Left kidney (tissue), 8 donors: ENCODE results near the gene FOXJ3. TPM values are rescaled to one million over a fixed set of nuclear protein-coding genes. Genes with fewer than 3 reads are reported as not detected.

Experiments used
- DNase-seq: peaks from one replicate; pipeline ENCODE4 v3.0.0-alpha.2; 2013
- long read RNA-seq, 8 donors: transcript quantifications; one replicate each; lab custom pipeline, GENCODE V29; 2026
- polyA plus RNA-seq: library from polyadenylated mRNA; unstranded; fragments of 120-200 nt; gene quantifications from one replicate; pipeline ENCODE4 v1.2.1, GENCODE V29; 2013; ENCODE audit not compliant: insufficient read length

Gene FOXJ3
- polyA plus RNA-seq = 58.1 TPM
- long read RNA-seq, donor 1, full-length matches to known transcripts = 7 of 29 reads
- long read RNA-seq, donor 1, partial matches to known transcripts = 22 of 29 reads
- long read RNA-seq, donor 1, other reads (novel, unspliced or antisense) = 0 of 29 reads
- long read RNA-seq, donor 2, full-length matches to known transcripts = 7 of 26 reads
- long read RNA-seq, donor 2, partial matches to known transcripts = 19 of 26 reads
- long read RNA-seq, donor 2, other reads (novel, unspliced or antisense) = 0 of 26 reads
- long read RNA-seq, donor 3, full-length matches to known transcripts = 2 of 8 reads
- long read RNA-seq, donor 3, partial matches to known transcripts = 6 of 8 reads
- long read RNA-seq, donor 3, other reads (novel, unspliced or antisense) = 0 of 8 reads
- long read RNA-seq, donor 4, partial matches to known transcripts = 0 of 1 reads
- long read RNA-seq, donor 4, other reads (novel, unspliced or antisense) = 0 of 1 reads
- long read RNA-seq, donor 5, full-length matches to known transcripts = 5 of 11 reads
- long read RNA-seq, donor 5, partial matches to known transcripts = 6 of 11 reads
- long read RNA-seq, donor 5, other reads (novel, unspliced or antisense) = 0 of 11 reads
- long read RNA-seq, donor 6, full-length matches to known transcripts = 5 of 16 reads
- long read RNA-seq, donor 6, partial matches to known transcripts = 11 of 16 reads
- long read RNA-seq, donor 6, other reads (novel, unspliced or antisense) = 0 of 16 reads
- long read RNA-seq, donor 7, full-length matches to known transcripts = 9 of 34 reads
- long read RNA-seq, donor 7, partial matches to known transcripts = 25 of 34 reads
- long read RNA-seq, donor 7, other reads (novel, unspliced or antisense) = 0 of 34 reads
- long read RNA-seq, donor 8, full-length matches to known transcripts = 3 of 3 reads
- long read RNA-seq, donor 8, partial matches to known transcripts = 0 of 3 reads
- long read RNA-seq, donor 8, other reads (novel, unspliced or antisense) = 0 of 3 reads

DNA sequence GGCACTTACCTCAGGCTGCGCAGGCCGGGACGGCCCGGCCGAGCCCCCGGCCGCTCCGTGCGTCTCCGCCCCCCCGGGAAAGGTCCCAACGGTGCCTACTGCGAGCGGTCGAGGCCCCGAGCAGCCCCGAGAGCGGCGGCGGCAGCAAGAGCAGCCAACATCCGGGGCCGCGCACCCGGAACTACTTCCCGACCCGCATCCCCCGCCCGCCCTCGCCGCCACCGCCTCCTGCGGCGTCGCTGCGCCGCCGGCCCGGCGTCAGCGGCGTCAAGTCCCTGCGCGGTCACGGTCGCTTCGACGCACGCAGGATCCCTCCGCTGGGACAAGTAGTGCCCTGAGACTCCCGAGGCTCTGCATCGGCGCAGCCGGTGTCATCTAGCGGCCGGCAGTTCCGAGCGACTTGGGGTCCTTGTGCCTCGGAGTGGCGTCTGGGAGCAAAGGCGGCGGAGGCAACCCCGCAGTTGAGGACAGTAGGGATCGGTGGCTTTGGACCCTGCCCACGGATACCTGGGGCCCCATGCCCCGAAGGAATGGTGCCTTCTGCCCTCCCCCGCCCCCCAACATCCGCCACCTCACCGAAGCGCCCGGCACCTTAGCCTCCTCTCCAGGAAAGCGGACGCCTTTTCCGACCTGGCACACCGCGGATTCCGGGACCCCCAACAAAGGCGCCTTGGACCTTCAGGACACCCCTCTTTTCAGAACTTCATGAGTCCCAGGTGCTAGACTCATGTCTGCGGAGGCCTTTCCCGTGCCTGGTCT lies at the start of gene FOXJ3:
TSS of gene FOXJ3 (minus strand) at position 186 of the 759 bp plus-strand sequence. CDS start 24,142 bp downstream, outside the sequence.
- DNase-seq = peak; percentile 95

DNA sequence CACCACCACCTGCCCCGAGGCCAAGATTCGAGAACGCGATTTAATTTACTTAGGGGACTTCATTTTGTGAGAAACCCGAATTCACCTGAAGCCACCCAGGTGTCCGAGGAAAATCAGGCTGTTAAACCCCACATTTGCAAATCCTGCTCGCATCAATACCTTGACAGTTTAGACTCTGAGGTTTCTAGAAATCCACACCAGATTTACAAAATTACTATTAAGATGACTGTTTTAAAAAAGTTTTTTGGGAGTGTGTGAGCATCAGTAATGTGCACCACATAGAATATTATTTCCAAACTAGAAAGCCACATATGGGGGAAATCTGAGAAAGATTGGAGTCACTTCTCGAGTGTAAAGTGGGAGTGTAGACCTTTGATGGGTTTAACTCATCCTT lies 46.2 kb upstream of the FOXJ3 start:
- no peak for DNase-seq

DNA sequence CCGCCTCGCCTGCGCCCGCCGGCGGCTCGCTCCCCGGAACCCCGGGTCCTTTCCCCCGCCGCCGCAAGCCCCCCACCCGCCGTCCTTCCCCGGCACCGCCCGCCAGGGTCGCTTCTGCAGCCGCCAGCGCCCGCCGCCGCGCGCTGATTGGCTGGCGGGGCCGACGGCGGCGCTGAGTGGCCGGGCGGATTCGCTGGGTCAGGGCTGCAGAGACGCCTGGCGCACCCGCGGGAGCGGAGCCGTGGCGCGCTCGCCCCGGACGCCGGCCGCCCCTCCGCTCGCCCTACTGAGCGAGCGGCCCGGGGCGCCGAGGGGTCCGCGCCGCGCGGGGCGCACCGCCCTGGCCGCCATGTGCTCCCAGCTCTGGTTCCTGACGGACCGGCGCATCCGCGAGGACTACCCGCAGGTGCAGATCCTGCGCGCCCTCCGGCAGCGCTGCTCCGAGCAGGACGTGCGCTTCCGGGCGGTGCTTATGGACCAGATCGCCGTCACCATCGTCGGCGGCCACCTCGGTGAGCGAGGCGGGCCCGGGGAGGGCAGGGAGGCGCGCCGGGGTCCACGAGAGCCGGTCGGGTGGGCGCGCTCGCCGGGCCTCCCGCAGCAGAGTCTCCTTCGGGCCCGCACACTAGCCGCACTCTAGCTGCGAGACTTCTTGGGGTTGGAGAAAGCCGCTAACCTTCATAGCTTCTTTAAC lies 45.7 kb upstream of the FOXJ3 start, which contains the start of gene RIMKLA:
TSS of gene RIMKLA (plus strand) at position 207 of the 694 bp plus-strand sequence. CDS start at position 350, 143 bp downstream.
- DNase-seq = peak; percentile 44

DNA sequence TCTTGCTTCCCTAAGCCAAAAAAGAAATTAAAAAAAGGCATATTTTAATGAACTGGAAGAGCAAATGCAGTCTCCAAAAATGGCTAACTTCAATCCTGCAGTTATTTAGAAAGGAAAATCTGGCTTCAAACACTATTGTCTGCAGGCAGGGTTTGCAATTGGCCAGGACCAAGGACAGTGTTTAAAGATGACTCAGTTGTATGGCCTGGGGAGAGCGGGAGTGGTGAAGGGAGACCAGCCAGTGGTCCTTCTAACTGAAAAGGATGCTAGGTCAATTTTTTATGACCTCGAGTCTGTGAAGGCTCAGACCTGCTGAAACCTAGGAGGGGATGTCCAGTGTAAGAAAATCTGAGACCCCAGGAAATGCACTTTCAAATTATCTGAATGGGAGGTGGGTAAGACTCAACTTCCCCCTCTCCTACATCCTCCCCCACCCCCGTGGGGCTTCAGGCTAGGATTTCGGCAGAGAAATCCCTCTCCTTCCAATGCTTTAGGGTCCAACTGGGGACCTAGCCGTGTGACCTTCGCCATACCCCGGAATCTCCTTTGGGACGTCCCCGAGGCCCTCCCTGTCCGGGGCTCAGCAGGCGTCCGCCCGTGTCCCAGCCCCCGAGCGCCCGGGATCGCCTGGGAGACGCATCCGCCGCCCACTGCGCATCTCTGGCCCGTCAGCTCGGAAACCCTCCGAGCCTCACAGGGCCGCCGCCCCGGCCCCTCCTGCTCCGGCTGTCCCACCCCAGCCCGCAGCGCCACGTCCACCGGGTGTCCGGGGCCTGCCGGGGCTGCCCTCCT lies 45.0 kb upstream of the FOXJ3 start:
- no peak for DNase-seq

DNA sequence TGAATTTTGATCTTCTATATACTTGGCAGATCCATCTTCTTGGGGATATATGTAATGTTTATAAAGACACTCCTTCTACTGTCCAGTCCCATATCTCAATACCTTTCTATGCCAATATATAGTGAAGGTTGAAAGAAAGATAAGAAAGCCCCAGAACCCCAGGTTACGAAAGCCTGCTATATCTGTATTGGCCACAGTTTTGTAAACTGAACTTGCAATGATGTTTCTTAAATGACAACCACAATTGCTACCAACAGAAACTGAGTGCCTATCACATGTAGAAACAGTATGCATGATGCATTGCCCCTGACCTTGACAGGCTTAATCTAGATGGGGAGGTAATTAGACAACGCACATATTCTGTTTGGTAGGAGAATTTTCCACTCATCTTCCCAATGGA lies 37.8 kb upstream of the FOXJ3 start:
- DNase-seq = no peak

DNA sequence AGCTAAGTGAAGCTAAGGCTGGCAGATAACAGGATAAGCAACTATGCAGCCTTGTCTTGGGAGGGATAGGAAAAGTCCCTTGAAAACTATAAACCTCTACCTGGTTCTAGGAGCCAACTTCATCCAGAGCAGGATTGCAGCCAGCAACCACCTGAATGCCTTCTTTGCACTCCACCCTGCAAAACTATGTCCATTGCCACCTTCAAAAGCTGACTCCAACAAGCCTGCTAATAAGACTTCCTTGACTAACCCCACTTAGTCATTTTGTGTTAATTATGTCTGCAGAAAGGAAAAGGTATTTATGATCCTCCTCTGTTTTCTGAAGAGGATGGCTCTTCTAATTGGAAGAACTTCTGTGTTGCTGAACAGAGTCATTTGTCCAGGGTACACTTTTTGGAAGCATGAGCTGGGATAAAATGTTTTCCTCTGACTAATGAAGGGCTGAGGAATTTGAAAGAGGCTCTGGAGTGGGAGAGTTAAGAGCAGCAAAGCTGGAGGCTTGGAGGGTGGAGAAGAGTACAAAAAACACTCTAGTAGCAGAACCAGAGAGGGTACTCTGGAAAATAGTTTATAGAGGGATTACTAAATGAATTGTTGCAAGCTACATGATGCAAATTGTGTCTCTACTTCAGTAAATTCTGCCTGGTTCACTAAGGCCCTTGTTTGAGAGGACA lies 36.0 kb upstream of the FOXJ3 start:
- DNase-seq = no peak

DNA sequence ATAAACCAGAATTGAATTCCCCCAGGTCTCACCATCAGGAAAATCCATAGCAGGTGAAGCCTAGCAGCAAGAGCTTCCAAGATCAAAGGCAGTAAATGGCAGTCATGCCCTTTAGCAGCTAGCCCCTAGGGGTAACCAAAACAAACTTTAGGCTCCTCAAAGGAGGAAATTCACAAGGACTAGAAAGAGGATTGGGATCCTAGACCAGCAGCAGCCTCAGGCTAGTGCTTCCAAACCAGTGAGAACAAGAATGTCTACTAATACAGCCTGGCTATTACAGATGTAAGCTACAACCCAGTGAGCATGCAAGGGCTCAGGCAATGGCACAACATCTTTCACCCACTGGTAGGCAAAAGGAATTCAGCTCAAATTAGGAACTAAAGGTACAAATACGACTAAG lies 34.4 kb upstream of the FOXJ3 start:
- no peak for DNase-seq

DNA sequence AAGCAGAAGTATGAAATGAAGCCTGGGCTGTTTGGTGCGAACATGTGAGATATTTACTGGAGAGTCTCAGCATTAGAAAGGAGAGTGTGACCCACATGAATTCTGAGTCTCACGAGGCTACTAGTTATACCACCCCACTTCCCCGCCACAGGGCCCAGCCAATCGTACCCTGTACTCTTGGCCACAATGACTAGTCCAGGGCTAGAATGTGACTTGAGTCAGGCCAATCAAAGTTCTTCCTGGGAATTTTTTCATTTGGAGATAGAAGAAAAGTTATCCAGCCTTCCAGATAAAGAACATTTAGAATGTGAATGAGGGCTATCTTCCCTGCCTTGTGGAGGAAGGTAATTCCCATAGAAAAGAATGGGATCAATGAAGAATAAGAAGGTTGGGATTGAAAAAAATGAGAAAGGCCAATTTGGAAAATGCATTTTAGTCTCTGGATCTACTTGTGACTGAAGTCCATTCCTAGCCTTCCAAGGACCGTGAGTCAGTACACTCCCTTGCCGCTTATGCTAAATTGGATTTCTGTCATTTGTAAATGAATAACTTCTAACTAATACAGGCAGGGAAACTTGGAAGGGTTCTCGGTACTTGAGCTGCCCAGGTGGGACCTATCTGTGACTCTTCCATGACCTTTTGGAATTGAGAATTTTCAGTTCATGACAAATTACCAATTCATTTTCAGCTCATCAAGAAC lies 33.2 kb upstream of the FOXJ3 start:
- peak; percentile 3 for DNase-seq

DNA sequence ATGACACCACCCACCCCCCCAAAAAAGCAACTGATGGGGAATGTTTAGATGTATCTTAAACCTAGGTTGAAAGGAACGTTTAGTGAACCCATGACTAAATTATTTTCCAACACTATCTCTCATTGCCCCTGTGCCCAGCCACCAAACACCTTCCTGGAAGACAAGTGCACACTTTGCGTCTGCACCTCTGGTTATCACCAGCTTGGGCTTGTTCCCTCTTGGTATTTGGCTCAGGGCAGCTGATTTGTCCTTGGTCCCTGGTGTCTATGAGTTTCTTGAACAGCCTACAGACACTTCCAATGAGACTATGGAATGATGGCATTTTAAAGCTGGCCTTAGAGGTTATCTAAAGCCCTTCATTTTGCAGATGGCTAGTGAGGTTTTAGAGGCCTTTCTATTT lies 30.1 kb upstream of the FOXJ3 start:
- DNase-seq = no peak

DNA sequence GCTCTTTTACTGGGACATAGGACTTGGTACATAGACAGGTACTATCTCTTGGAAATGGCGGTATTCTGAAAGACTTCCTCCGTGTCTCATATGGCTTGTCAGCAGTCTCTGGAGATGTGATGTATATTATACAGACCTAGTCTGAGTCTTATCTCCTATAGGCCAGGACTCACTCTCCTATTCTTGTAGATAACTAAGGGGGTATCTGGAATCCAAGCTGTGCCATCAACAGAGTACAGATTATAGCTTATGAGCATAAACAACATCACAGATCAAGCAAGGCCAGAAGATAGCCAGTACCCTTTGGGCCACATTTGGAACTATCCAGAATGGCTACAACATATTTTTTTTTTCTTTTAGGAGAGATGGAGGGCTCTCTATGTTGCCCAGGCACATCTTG lies 29.5 kb upstream of the FOXJ3 start:
- no peak for DNase-seq

DNA sequence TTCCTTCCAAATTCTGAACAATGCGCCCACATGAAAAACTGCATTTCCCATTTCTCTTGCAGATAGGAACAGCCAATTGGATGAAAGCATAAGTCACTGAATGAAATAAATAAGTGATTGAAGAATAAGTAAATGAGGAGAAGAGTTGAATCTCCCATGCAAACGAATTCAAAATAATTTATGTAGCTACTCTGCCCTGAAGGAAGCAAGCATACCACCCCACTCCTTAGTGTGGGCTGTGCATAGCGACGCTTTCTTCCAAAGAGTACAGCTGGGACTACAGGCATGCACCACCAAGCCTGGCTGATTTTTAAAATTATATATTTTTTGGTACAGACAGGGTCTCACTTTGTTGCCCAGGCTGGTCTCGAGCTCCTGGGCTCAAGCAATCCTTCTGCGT lies 29.1 kb upstream of the FOXJ3 start:
- no peak for DNase-seq

DNA sequence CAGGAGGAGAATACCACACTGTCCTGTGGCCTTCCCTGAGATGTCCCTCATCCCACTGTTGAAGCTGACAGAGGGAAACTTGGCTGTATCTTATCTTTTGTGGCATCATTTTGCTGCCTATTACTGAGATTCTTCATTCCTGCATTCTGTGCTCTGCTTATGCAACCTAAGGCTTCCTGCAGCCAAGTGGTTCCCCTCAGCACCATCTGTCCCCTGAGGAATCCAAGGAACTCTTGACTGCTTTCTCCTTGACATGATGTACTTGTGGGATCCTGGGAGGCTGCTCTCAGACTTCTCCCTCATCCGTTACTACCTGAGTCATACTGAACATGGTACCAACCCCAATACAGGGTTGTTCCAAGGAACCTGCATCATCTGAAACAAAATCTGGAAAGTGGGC lies 24.4 kb upstream of the FOXJ3 start:
- DNase-seq = no peak

DNA sequence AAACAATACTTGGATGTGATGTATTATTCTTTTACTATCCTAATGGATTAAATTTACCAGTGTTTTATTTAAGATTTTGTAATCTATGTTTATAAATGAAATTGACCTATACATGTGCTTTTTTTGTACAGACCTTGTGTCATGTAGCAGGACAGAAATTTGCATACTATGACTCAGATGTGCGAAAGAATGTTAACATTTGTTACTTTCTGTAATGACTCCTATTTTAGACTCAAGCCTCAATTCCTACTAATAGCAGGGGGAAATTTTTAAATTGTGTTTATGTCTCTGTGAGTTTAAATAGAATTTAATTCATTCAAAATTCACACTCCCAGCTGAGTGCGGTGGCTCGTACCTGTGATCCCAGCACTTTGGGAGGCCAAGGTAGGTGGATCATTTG lies 23.8 kb upstream of the FOXJ3 start:
- no peak for DNase-seq

DNA sequence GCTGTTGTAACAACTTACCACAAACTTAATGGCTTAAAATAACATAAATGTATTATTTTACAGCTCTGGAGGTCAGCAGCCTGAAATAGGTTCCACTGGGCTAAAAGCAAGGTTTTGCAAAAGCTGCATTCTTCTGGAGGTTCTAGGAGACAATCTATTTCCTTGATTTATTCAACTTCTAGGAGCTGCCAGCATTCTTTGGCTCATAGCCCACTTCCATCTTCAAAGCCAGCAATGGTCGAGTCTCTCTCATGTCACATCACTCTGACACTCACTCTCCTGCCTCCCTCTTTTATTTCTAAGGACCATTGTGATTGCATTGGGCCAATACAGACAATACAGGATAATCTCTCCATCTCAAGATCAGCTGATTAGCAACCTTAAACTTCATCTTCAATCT lies 15.1 kb upstream of the FOXJ3 start:
- DNase-seq = no peak

DNA sequence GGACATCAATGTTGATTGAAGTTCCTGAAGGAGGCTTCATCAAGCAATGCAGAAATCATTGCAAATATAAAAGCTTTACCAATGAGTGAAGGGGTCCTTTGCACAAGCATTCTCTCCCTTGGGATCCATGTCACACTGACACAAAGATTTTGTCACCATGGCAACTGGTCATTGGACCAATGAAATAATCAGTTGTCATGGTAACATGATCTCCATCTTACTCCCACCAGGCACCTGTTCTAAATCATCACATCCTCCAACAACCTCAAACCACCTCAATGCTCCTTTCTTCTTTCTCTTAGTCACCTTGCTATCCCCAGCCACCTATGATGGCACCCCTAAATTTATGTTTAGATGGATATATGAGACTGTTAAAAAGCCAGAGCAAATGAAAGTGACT lies 13.5 kb upstream of the FOXJ3 start:
- no peak for DNase-seq

DNA sequence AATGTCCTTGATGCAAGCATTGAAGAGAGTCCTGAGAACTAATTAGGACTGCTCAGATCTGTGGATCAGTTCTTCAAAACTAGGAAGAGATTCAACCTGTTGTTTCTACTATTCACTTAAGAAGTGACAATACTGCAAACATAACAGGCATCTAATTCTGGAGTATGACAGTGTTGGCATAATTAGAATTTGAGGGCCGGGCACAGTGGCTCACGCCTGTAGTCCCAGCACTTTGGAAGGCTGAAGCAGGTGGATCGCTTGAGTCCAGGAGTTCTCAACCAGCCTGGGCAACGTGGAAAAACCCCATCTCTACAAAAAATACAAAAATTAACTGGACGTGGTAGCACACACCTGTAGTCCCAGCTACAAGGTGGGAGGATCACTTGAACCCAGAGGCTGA lies 8.0 kb upstream of the FOXJ3 start:
- no peak for DNase-seq

DNA sequence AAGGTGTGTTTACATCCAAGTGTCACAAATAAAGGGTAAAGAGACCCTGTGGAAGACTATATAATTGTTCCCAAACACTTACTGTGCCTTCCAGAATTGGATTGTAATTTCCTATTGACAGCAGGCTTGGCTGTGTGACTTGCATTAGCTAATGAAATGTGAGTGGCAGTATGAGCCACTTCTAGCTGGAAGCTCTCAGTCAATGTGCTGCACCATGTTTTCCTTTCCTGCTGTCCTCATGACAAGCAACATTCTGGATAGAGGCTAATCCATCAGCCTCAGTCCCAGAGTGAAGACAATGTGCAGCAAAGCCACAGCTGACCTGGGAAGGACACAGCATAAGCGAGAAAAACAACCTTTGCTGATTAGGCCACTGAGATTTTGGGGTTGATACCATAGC lies 5.9 kb upstream of the FOXJ3 start:
- DNase-seq = no peak

DNA sequence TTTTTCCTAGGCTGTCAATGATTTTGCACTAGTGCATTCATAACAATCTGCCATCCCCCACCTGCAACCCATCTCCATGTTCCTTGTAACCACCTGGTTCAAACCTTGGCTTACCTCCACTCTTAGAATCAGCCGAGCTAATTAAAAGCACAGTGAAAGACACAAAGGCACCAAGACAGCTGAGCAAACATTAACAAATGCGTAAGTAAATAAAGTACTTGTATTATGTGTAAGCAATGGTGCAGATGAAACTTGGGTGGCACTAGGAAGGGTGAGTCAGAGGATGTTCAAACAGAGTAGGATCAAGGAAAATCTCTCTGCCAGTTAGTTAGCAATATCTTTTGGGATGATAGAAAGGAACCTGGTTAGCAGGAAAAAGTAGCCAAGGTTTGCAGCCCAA lies 5.1 kb upstream of the FOXJ3 start:
- DNase-seq = no peak

DNA sequence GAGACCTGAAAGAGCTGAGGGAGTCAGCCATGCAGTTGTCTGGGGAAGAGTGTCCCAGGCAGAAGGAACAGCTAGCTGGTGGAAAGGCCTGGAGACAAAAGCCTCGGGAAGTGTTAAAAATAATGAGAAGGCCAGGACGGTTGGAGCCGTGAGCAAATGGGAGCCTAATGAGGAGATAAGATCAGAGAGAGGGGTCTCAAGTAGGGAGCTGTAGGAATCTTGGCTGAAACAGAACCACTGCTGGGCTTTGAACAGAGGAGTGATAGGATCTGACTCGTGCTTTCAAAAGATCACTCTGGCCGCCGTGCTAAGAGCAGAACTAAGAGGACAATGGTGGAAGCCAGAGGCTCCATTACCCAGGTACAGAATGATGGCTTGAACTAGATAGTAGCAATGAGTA lies 1.9 kb upstream of the FOXJ3 start:
- no peak for DNase-seq
